NK-92 treated with Interleukin-12 subunit alpha and Interleukin-12 subunit beta, amount 100 ng/mL, for 24 hours (cell line): ENCODE results near the gene FRMD4B.

ENCODE experiments used
- DNase-seq: peaks from one replicate; lab custom pipeline; 2025; lab: John Stamatoyannopoulos, UW

FRMD4B gene

GRCh38 chr3:69203631-69204314 is 182.1 kb downstream of the FRMD4B start:
- no peak for DNase-seq

- DNase-seq = no peak
These were observed 184.2 kb downstream of the FRMD4B start for GRCh38 chr3:69201658-69202057.

- peak; percentile 42 for DNase-seq
These were observed 185.4 kb downstream of the FRMD4B start for GRCh38 chr3:69200384-69201068.

- no peak for DNase-seq
These were observed 185.9 kb downstream of the FRMD4B start for GRCh38 chr3:69199942-69200341.

- DNase-seq = peak; percentile 58
These were observed 187.9 kb downstream of the FRMD4B start for GRCh38 chr3:69197922-69198530.

- no peak for DNase-seq
These were observed 188.4 kb downstream of the FRMD4B start for GRCh38 chr3:69197455-69197854.

GRCh38 chr3:69196876-69197275 is 189.0 kb downstream of the FRMD4B start:
- no peak for DNase-seq

- no peak for DNase-seq
These were observed 191.3 kb downstream of the FRMD4B start for GRCh38 chr3:69194431-69195165.

- no peak for DNase-seq
These were observed 192.1 kb downstream of the FRMD4B start for GRCh38 chr3:69193749-69194148.

GRCh38 chr3:69191516-69191915 is 194.4 kb downstream of the FRMD4B start:
- no peak for DNase-seq

GRCh38 chr3:69189487-69189886 is 196.4 kb downstream of the FRMD4B start:
- no peak for DNase-seq

GRCh38 chr3:69186575-69187093 is 199.3 kb downstream of the FRMD4B start:
- no peak for DNase-seq

- DNase-seq = no peak
These were observed 203.1 kb downstream of the FRMD4B start for GRCh38 chr3:69182588-69183316.

GRCh38 chr3:69181592-69182211 is 204.2 kb downstream of the FRMD4B start:
- DNase-seq = no peak

GRCh38 chr3:69180869-69181591 is 204.9 kb downstream of the FRMD4B start:
- no peak for DNase-seq

- DNase-seq = no peak
These were observed 206.0 kb downstream of the FRMD4B start for GRCh38 chr3:69179740-69180372.

GRCh38 chr3:69178838-69179739 is 206.8 kb downstream of the FRMD4B start:
- DNase-seq = no peak

- DNase-seq = no peak
These were observed 207.8 kb downstream of the FRMD4B start for GRCh38 chr3:69178082-69178481.
